HG03095 (cell line): Measurements from ENCODE around the gene CFAP73.
"Not testable (repeated sequence)": the region's sequence is repeated elsewhere in the genome, so short reads cannot be mapped to it uniquely, and the experiment has no call there.

Experiments used
- ATAC-seq: cut with Tn5 transposase; IDR thresholded peaks from one replicate; pipeline ENCODE4 v1.9.1; 2021; ENCODE audit warnings: moderate library complexity; ENCODE audit not compliant: unreplicated experiment

CFAP73 gene

DNA sequence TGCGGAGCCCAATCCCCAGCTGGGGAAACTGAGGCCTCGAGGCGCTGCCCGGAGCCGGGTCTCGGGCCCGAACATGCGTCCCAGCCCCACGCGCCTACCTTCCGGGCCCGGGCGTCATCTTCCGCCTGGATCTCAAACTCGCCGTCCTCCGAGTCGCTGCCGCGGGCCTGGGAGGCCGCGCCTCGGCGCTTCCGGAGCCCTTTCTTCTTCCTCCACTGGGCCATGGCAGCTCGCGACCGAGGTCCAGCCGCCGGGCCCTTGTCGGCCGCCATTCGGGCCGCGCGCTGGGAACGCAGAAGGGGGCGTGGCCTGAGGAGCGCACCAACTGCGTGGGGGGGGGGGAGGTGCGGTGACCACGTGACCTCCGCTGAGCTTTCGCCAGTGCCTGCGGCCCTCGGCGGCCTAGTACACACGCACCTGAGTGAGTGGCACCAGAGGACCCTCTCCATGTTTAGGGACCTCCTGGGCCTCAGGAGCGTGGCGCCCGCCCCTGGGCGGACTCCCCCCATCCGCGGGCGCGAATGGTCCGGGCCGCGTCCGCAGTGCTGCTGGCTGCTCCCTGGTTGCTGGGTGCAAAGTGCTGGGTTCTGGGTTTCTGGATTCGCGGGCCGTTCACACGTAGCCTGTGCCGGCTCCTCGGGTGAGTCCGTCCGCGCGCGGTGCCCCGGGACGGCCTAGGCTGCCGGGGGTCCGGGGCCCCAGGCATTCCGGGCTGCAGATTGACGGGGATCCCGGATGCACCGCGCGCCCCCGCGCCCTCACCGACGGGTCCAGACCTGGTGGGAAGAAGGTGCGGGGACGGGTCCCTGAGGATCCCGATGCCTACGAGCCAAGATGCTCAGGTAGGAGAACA is 35.9 kb downstream of the CFAP73 start, which contains the start of the genes DDX54 and RITA1:
Gene DDX54, minus strand, starts transcription at position 299 of the 853 bp plus-strand sequence. Its CDS starts 27 bp downstream, at position 272.
Gene RITA1, plus strand, starts transcription at position 542 of the 853 bp plus-strand sequence. CDS start 1,026 bp downstream, outside the sequence.
- ATAC-seq, result peak; percentile 37

DNA sequence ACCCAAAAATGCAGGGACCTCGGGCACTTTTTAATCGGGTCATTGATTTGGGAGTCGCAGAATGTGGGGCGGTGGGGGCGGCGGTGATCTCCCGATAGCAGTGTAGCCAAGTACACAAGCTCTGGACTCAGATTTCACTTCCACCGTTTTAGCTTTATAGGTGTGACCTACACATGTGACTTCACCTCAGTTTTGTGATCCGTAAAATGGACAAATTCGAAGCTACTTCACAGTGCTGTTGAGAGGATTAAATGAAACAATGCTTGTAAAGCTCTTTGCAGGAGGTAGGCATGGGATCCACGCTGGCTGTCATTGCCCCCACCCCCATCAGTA is 36.5 kb downstream of the CFAP73 start:
- no peak for ATAC-seq

DNA sequence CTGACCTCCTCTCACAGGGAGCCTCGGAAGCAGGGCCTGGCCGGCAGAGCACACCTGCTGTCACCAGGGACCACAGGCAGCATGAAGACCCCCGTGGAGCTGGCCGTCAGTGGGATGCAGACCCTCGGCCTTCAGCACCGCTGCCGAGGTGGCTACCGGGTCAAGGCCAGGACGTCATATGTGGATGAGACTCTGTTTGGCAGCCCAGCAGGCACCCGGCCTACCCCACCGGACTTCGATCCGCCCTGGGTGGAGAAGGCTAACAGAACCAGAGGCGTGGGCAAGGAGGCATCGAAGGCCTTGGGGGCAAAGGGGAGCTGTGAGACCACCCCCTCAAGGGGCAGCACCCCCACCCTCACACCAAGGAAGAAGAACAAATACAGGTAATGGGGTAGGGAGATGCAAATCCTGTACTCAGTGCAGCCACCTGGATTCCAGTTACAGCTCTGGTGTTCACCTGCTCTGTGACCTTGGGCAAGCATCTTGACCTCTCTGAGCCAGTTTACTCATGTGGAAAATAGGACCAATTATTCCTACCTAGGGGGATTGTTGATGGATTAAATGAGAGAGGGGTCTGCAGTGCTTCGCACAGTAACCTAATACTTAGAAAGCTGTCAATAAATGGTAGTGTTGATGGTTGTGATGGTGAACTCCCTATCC is 37.3 kb downstream of the CFAP73 start:
- no peak for ATAC-seq

DNA sequence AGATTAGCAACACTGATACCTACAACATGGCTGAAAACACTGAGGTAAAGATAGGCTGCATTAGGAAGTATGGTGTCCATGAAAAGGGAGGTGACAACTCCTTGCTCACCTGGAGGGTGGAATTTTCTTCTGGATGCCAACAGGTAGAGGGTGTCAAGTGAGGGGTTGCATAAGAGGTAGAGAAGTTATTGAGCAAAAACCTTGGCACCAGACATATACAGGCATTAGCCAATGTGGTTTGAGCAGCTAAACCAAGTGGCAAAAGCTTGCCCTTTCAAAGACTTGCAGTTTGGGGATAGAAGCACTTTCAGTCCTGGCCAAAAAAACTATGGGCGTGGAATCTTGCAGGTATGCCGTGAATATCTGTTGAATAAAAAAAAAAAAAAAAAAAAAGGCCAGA is 39.8 kb downstream of the CFAP73 start:
- ATAC-seq, result no peak

DNA sequence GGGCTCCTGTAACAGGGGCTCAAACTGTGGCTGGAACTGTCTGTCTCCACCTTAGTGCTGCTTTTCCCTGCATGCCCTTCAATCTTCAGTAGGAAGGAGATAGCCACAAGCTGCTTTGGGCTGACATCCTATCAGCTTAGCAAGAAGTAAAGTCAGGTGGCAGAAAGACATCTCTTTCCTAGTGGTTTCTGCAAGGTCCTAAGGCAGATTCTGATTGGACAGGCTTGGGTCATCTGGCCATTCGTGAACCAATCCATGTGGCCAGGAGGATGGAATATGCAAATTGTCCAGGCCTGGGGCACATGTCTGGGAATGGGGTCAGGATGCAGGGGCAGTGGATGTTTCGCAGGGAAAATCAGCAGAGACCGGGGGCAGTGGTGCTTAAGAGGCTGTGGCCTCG is 41.2 kb downstream of the CFAP73 start:
- no peak for ATAC-seq

DNA sequence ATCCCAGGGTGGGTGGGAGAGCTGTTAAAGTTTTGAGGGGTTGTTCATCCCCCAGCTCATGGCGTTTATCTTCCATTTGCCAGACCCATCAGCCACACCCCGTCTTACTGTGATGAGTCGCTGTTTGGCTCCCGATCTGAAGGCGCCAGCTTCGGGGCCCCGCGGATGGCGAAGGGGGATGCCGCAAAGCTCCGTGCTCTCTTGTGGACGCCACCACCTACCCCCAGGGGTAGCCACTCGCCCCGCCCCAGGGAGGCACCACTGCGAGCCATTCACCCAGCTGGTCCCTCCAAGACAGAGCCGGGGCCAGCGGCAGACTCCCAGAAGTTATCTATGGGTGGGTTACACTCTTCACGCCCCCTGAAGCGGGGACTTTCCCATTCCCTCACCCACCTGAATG is 41.7 kb downstream of the CFAP73 start:
- no peak for ATAC-seq

GRCh38 chr12:113194971-113195391 is 45.5 kb downstream of the CFAP73 start:
- ATAC-seq, result no peak

DNA sequence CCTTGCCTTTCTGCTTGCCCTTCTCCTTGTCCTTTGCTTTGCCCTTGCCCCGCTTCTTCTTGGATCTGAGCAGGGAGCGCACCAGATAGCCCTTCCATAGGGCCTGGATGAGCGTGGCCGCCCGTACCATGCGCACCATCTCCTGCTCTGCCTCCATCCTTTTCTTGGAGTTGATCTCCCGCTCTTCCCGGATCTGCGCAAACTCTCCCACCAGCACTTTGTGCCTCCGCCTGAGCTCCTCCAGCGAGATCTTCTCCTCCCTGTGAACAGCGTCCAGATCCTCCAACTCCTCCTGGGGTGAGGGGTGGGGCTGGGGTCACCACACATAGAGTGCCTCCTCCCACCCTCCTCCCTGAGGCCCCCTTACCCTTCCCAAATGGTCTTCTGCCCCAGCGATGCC is 46.1 kb downstream of the CFAP73 start:
- ATAC-seq, result no peak

DNA sequence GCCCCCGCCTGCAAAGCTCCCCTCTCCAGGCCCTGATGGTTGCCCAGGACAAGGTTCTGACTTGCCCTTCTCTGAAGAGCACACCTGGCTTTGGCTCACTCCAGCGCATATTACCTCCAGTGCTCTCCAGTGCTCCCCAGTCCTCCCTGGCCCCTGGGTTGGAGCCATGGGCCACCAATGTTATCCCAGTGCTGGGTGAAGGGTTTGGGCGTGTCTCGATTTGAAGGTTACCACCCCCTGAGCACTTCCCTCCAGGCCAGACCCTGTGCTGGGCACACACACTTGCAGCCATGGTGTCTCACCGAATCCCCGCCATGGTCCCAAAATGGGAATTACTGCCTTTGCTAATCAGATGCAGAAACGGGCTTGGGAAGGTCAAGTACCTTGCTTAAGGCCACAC is 47.1 kb downstream of the CFAP73 start:
- ATAC-seq, result no peak

GRCh38 chr12:113196990-113197389 is 47.5 kb downstream of the CFAP73 start:
- peak; percentile 87 for ATAC-seq

DNA sequence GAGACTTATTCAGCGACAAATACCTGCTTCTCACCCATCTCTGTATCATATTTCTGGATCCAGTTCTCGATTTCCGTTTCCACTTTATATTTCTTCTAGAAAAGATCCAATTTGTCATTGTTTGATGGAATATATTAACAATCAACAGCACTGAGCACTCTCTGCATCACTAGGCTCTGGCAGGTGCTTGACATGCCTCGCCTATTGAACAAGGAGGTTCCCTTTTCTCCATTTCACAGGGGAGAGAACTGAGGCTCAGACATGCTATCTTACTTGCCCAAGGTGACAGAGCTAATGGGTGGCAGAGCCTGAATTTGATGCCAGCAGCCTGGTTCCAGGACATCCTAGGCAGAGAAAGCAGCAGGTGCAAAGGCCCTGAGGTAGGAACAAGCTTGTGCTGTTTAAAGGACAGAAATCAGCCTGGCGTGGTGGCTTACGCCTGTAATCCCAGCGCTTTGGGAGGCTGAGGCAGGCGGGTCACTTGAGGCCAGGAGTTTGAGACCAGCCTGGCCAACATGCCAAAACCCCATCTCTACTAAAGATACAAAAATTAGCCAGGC is 48.1 kb downstream of the CFAP73 start:
- no peak for ATAC-seq

GRCh38 chr12:113198296-113198695 is 48.8 kb downstream of the CFAP73 start:
- no peak for ATAC-seq

DNA sequence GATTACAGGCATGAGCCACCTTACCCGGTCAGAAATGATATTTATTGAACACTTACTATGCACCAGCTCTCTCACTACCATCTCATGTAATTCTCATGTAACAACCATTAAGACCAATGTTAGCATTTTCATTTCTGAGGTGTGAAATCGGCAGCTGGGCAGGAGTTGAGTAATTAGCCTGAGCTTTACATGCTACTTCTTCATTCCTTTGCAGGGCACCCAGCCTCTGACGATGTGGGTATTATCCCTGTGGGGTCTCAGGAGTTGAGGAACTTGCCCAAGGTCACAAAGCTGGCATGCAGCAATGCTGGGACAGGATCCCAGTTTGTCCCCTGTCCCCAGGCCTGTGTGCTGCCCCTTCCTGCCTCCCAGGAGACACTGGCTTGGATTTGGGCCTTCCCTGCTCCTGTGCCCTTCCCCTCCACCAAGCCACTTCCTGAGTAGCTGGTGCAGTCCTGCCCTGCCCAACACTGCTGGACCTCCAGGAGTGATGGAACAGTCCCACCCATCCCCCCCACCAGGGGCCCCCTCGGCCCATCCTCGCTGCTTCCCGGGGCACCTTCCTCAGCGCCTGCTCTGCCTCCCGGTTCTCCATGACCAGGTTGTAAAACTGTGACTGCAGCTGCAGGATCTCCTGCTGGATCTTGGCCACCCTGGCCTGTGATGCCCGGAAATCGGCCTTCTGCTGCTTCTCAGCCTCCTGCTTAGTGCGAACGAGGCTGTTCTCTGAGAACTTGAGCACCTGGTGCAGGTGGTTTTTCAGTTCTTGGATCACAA is 50.7 kb downstream of the CFAP73 start:
- ATAC-seq, result no peak

DNA sequence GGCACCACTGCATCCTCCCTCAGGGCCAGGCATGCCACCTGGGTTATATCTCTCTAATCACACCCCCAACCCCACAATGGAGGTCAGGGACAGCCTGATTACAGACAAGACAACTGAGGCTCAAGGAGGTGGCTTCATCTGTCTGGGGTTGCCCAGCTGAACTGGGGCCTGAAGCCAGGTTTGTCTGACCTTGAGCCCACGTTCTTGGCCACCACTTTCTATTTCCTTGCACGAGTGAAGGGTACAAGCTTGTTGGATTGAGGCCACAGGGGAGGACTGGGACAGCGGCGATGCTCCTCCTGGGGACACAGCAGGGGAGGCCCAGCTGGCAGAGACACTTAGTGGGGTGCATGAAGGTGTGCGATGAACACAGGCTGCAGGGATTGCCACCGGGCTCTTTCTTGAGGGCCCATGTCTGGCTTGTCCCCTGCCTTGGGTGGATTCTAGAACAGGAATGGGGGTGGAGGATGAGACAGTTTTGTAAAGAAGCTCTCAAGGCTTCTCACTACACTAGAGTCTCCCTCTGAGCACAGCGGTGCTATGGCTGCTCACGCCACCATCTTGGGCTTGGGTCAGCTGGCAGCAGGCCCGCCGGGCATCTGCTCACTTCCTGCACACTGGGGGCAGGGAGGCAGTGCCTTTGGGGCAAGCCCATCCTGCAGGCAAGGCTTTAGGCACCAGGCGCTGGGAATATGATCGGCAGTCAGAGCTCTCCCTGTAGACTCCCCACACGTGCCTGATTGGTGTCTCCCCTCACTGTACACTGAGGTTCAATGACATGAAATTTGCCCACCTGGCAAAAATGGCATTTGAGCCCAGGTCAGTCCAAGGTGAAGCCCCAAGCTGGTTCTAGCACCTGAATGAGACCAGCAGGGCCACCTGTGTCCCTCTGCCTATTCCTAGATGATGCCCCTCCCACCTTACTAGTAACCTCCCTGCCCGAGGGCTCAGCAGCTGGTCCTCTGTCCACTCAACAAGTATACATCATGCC is 52.0 kb downstream of the CFAP73 start:
- ATAC-seq, result no peak

DNA sequence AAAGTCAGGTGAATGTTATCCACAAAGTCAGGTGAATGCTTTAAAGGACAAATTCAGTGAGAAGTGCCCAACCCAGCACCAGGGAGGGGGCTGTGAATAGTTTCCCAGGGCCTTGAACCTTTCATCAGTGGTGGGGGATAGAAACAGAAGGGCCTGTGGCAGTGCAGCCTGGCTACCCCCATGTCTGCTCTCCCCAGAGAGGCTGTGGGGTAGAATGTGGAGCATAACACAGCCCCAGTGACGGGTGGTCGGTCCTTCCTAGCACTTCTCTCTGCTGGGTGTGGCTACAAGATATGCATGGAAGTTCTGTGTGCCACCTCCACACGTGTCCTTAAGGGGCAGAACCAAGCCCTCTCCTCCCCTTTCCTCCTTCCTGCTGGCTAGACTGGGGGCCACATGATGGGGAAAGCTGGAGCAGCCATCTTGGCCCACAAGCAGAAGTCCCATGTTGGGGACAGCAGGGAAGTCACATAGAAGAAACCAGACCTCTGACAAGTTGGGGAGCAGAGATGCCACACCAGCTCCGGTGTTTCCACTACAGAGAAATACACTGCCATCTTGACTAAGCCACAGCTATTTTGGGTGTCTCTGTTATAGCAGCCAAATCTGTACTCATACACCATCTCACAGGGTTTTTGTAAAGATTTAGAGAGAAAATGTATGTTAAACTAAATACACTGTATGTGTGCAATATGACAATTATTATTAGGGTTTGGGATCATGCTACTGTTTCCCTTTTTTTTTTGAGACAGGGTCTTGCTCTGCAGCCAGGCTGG is 53.0 kb downstream of the CFAP73 start:
- no peak for ATAC-seq

- no peak for ATAC-seq
Measured at GRCh38 chr12:113203852-113204760, 54.6 kb downstream of the CFAP73 start.

- no peak for ATAC-seq
Measured at GRCh38 chr12:113204804-113205203, 55.3 kb downstream of the CFAP73 start.

GRCh38 chr12:113206802-113207201 is 57.3 kb downstream of the CFAP73 start:
- not testable (repeated sequence) for ATAC-seq
